Cerebellar cortex (tissue), 1 donor: ENCODE measurements around the gene STK36.

ENCODE experiments used
- DNase-seq: peaks from one replicate; pipeline ENCODE4 v3.0.0-alpha.2; 2015; ENCODE audit warnings: low spot score

STK36 gene

GRCh38 chr2:218719457-218719856 lies 47.6 kb downstream of the STK36 start:
- DNase-seq, result no peak

GRCh38 chr2:218720048-218721041 lies 48.5 kb downstream of the STK36 start:
- DNase-seq, result no peak

GRCh38 chr2:218721488-218721887 lies 49.6 kb downstream of the STK36 start:
- no peak for DNase-seq

- DNase-seq, result no peak
Observed at GRCh38 chr2:218721934-218722333, 50.0 kb downstream of the STK36 start.

GRCh38 chr2:218722419-218722818 lies 50.5 kb downstream of the STK36 start:
- DNase-seq, result no peak

- DNase-seq, result no peak
Observed at GRCh38 chr2:218722876-218723785, 51.2 kb downstream of the STK36 start.

- DNase-seq, result no peak
Observed at GRCh38 chr2:218726004-218726574, 54.2 kb downstream of the STK36 start.

- no peak for DNase-seq
Observed at GRCh38 chr2:218727502-218728165, 55.7 kb downstream of the STK36 start.

- no peak for DNase-seq
Observed at GRCh38 chr2:218729640-218730039, 57.8 kb downstream of the STK36 start.

GRCh38 chr2:218732052-218732760 lies 60.3 kb downstream of the STK36 start:
- no peak for DNase-seq

- DNase-seq, result no peak
Observed at GRCh38 chr2:218732761-218733158, 60.9 kb downstream of the STK36 start.

- no peak for DNase-seq
Observed at GRCh38 chr2:218733171-218734021, 61.5 kb downstream of the STK36 start.

GRCh38 chr2:218734190-218734975 lies 62.5 kb downstream of the STK36 start:
- no peak for DNase-seq

GRCh38 chr2:218736531-218736930 lies 64.6 kb downstream of the STK36 start:
- no peak for DNase-seq

- DNase-seq, result no peak
Observed at GRCh38 chr2:218743068-218743467, 71.2 kb downstream of the STK36 start.

GRCh38 chr2:218744615-218745014 lies 72.7 kb downstream of the STK36 start:
- DNase-seq, result no peak

GRCh38 chr2:218745160-218745558 lies 73.3 kb downstream of the STK36 start:
- DNase-seq, result no peak

- peak; percentile 37 for DNase-seq
Observed at GRCh38 chr2:218745559-218746469, 73.9 kb downstream of the STK36 start.
